HG02870 (cell line): ENCODE results near the gene GPX4.

Experiments used
- ATAC-seq: cut with Tn5 transposase; IDR thresholded peaks from one replicate; pipeline ENCODE4 v1.9.1; 2021; ENCODE audit warnings: mild to moderate bottlenecking, moderate library complexity; ENCODE audit not compliant: unreplicated experiment

The GPX4 gene

DNA sequence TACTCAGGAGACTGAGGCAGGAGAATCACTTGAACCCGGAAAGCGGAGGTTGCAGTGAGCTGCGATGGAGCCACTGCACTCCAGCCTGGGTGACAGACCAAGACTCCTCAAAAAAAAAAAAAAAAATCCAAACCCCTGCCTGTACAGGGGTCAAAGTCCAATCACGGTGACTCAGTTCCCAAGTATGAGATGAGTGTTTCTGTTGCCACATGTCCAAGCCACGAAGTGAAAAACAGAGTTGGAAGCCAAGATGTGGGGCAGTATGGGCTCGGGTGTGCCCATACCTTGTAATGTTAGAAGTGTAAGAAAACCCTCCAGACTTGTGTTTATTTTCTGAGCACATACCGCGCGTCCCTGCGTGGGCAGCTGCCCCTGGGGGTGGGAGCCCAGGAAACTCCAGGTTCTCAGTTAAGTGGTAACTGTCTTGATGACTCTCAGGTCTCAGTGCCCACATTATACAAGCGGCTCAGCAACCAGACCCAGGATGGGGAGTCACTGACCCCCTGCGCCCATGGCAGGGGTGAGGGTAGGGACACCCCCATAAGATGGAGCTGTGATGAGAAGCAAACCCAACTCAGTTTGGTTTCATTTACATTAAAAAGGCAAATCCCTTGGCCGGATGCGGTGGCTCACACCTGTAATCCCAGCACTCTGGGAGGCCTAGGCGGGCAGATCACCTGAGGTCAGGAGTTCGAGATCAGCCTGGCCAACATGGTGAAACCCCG, 1.2 kb upstream of the GPX4 start:
- ATAC-seq = no peak

DNA sequence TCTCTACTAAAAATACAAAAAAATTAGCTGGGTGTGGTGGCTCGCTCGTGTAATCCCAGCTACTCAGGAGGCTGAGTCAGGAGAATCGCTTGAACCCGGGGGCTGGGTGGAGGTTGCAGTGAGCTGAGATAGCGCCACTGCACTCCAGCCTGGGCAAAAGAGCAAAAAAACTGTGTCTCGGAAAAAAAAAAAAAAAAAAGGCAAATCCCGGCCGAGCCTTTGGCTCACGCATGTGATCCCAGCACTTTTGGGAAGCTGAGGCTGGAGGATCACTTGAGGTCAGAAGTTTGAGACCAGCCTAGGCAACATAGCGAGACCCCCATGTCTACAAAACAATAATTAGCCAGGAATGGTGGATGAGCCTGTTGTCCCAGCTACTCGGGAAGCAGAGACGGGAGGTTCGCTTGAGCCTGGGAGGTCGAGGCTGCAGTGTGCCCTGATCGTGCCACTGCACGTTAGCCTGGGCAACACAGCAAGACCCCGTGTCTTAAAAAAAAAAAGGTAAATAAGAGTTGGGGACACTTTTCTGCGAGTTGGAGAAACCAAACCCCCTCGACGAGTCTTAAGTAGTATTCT, 574 bp upstream of the GPX4 start:
- no peak for ATAC-seq

DNA sequence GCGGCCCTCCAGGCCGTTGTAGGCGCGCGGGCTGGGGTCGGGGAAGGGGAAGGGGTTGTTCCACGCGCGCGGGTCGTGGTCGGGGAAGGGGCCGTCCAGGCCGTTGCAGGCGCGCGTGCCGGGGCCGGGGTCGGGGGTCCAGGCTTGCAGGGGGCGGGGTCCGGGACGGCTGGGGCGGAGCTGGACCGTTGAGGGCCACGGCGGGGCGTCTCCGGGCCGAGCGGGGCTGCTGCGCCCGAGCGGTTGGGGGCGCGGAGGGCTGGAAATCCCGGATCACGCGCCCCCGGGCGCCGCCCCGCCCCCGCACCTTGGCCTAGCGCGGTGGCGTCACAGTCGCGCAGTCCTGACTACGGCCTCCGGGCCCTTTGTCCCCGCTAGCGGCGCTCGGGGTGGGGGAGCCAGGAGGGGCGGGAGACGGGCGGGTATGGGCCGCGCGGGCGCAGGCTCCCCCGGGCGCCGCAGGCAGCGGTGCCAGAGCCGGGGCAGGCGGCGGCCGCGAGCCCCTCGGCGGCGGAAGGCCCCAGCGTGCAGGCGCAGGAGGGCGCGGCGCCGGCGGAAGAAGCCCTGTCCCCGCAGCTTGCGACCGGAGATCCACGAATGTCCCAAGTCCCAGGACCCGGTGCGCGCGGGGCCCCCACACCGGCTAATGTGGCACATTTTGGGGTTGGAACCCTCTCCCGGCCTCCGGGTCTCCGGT, 665 bp downstream of the GPX4 start:
- ATAC-seq = peak; percentile 25

DNA sequence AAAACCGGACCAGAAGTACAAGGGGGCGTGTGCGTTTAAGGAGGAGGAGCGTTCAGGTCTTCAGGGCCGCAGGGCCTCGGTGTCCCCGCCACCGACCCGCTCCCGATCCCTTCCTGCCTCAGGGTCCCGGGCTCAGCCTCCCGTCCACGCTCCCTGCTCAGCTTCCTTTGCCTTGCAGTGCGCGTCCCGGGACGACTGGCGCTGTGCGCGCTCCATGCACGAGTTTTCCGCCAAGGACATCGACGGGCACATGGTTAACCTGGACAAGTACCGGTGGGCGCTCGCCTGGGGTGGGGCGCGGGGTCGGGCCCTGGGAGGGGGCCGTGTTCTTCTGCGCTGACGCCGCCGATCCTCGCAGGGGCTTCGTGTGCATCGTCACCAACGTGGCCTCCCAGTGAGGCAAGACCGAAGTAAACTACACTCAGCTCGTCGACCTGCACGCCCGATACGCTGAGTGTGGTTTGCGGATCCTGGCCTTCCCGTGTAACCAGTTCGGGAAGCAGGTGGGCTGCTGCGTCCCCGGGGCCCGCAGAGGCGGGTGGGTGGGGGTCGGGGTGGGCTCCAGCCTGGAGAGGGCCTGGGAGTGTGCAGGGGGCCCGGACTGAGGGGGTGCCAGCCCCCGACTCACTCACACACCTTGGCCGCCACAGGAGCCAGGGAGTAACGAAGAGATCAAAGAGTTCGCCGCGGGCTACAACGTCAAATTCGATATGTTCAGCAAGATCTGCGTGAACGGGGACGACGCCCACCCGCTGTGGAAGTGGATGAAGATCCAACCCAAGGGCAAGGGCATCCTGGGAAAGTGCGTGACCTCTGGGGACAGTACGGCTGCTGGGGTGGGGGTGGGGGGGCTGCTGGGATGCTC, 1.4 kb downstream of the GPX4 start:
- no peak for ATAC-seq

DNA sequence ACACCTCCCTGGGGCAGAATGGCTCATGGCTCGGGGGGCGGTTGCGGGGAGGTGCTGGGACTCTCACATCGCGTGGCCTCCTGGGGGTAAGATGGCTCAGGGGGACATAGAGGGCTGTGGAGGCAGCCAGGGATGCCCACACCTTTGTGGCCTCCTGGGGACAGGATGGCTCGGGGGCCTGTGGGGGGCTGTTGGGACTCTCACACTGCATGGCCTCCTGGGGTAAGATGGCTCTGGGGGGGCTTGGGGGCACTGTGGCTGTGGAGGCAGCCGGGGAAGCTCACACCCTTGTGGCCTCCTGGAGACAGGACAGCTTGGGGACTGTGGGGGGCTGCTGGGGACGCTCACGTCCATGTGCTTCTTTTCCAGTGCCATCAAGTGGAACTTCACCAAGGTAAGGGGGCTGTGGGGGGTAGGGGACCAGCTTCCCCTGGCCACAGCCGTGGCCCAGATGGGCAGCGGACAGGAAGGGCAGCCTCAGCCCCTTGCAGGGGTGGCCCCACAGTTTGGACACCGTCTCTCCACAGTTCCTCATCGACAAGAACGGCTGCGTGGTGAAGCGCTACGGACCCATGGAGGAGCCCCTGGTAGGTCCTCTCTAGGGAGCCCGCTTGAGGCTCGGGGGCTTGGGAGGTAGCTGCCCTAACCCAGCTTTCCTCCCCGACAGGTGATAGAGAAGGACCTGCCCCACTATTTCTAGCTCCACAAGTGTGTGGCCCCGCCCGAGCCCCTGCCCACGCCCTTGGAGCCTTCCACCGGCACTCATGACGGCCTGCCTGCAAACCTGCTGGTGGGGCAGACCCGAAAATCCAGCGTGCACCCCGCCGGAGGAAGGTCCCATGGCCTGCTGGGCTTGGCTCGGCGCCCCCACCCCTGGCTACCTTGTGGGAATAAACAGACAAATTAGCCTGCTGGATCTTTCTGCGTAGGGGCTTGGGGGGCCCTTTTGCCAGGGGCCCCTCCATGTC, 2.4 kb downstream of the GPX4 start:
- ATAC-seq = no peak

DNA sequence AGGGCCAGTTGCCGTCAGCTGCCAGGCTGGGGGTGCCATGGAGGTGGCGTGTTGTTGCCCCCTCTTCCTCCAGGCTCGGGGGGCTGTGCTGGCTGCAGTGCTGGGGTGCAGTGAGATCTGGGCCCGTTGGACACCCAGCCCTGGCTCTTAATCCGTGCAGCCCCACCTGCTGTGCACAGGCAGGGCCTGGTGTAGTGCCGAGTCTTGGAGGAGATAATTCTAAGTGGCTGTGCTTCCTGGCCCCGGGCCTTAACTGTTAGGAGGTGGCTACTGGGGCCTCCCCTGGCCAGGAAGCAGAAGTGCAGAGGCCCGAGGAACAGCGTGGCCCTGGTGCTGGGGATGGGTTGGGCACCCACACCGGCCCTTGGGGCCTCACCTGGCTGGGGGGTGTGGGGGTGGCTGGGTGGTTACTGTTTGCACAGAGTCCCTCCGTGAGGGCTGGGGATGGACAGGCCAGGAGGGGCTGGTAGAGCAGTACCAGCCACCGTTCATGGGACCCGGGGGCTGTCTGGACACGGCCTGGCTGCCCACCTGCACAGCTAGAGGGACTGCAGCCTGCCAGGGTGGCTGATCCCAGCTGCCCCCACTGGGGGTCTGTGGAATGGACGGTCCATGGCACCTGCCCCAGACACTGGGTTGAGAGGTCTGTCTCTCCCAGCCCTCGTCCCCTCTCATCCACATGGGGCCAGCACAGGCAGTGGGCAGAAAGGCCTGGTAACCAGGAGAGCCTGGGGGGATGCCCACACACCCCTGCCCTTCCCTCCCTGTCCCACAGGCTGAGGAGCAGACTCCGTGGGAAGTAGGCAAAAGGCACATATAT, 3.3 kb downstream of the GPX4 start:
- no peak for ATAC-seq

DNA sequence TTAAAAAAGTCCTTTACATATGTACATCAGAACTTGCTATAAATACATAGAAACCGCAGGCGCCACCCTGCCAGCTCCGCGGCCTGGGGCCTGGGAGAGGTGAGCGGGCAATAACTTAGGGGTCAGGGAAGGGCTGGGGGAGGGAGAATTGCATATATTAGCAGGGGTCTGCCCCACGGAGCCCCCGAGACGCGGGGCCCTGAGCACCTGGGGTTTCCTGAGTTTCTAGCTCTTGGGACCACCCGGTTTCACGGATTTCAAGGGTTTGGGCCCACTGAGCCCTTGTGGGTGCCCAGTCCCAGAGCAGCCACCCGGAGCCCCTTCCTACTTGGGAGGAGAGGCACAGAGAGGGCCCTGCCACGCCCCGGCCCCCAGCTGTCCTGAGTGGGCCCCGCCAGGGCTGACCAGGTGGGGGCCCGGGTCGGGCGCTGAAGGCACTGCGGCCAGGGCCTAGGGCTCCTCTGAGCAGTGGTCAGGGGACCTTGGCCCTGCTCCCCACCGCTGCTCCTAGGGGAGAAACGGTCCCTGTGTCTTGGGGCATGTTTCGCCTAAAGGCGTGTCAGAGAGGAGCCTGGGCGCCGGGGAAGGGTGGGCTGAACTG, 4.0 kb downstream of the GPX4 start:
- ATAC-seq = no peak

DNA sequence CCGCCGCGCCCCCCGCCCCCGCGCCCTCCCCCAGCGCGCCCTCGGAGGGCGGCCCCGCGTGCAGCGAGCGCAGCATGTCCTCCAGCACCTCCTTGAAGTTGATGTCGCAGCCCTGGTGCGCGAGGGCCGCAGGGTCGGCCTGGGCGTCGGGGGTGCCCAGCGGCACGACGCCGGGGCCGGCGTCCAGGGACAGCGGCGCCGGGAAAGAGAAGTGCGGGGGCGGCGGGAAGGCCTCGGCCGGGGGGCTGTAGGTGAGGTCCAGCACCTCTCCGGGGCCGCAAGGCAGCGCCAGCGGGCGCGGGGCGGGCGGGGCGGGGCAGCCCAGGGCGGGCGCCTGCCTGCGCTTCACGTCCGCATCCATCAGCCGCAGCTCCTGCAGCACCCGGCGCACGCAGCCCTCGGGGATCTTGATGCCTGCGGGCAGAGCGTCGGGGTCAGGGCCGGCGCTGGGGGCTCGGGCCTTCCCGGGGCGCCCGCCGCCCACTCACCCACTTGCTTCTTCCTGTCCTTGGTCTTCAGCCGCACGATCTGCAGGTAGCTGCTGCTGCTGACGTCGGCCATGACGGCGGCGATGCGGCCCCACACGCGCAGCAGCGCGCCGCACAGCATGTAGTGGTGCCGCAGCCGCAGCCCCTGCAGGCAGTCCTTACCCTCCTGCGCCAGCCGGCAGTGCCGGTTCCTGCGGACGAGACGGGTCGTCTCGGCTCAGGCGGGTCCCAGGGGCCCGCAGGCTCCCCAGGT, 4.7 kb downstream of the GPX4 start:
- no peak for ATAC-seq

DNA sequence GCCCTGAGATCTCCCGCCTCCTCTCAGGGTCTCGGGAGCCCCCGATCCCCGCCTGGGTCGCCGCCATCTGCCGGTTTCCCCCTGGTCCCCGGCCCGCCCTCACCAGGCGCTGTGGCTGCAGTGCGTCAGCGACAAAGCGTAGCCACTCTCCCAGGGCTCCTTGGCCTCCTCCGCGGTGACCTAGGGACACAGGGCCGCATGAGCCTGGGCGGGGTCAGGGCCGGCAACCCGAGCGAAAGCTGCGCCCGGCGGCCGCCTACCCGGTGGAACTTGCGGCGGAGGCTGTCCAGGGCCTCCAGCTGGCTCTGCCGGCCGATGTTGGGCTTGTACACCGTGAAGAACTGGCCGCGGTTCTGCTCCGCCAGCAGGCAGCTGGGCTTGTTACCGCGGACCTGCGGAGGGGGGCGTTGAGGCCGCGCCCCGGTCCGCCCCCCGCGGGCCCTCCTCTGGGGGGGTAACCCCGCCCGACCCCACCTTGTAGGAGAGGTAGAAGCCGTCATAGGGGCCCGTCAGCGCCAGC, 5.3 kb downstream of the GPX4 start:
- ATAC-seq = no peak

DNA sequence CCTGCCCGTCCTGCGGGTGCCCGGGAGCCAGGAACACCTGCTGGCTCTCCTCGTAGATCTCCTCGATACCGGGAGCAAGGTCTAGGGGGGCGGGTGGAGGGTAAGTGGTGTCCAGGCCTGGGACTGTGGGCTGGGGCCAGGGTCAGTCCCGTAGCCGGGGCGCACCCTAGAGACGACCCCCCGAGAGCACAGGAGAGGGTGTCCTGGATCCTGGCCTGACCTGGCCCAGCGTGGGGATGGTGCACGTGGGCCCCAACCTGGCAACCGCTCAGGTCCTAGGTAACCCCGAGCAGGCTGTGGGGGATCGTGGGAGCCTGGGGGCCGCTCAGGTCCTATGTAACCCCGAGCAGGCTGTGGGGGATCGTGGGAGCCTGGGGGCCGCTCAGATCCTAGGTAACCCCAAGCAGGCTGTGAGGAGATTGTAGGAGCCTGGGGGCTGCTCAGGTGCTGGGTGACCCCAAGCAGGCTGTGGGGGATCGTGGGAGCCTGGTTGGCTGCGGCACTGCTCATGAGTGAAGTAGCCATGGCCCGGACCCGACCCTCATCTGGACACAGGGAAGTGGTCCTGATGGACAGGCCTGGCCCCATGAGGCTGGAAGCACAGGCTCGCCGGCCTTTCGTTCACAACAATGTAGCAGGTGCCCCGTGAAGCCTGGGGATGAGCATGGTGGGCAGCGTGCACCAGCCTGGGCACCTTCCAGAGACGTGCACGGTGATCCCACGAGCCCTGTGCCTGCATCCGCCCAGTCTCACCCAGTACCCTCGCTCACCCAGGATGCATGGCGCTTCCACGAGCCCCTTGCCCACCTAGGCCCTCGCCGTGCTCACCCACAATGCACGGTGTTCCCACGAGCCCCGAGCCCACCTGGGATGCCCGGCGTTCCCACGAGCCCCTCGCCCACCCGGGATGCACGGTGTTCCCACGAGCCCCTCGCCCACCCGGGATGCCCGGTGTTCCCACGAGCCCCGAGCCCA, 6.2 kb downstream of the GPX4 start:
- no peak for ATAC-seq

DNA sequence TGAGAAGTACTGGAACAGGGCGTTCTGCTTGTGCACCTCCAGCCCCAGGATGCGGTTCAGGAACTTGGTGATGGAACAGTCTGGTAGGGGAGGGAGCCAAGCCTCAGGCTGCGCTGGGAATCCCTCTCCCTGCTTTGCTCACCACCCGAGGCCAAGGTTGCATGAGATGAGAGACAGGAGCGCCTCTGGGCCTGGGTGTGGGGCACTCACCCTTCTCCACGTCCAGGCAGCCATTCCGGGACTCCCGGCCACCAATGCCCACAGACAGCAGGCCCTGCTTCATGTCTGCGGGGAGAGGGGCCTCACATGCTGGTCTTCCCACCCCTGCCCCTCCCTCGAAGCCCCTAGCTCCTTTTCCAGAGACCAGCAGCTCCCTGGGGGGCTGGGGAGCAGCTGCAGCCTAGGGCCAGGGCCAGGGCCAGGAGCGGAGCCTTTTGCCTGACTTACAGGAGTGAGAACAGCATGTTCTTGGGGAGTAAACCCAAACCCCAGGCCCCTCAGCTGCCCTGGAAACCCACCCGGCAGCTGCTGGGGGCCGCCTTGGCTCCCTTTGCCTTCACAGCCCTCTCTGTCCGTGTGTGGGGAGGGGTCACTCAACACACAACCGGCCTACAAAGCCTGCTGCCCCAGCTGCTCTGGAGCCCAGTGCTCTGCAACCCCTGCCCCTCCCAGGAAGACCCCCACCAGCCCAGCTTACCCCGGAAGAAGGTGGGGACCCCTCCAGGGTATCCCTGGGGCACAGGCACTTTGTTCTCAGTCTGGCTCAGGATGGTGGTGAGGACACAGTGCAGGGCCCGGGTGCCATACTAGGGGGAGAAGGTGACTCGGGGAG, 7.2 kb downstream of the GPX4 start:
- ATAC-seq = no peak

DNA sequence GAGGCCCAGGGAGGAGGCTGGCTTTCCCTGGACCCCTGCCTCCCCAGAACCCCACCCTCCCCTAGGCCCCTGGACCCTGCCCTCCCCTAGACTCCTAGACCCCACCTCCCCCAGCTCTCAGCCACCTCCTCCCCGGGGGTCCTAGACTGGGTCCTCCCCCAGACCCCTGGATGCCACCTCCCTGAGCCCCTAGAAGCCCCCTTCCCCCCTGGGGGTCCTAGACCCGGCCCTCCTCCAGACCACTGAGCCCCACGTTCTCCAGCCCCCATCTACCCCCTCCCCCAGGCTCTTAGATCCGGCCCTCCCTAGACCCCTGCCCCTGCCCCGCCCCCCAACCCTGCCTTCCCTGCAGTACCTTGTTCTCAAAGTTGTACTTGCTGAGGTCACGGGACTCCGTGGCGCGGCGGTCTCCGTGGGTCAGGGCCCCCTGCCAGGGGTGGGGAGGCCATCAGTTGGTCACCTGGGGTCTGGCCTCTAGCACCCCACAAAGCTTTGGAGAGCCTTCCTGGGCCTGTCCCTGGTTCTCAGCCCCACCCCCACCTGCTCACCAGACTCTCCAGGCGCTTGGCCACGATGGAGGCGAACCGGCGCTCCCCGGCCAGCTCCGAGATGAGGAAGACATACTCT, 8.0 kb downstream of the GPX4 start:
- ATAC-seq = no peak

DNA sequence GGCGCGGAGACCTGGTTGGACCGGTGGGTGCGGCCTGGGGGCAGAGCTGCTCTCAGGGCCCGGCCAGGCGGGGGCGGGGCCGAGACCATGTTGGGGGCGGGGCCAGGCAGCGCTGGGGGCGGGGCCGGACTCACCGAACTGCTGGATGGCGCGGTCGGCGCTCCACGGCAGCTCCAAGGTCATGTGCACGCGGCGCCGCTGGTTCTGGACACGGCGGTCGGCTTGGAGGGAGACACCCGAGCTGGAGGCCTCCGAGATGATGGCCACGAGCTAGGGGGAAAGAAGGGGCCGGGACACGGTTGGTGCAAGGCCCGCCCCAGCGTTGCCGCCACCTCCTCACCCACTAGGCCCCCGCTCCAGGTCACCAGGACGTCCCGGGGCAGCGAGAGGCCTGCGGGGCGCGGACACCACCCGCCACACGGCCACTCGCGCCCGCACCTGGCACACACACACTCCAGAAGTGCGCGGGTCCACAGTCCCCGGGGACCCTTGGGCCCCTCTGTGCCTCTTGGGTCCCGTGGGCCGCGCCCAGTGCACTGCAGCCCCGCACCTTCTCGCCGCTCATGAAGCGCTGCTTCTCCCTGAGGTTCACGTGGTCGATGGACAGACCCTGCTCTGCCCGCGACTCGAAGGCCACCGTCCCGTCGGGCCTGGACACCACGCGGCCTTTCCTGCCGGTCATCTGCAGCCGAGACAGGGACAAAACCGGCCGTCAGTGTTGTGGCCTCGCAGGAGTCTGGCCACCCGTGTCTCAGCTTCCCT, 8.7 kb downstream of the GPX4 start:
- ATAC-seq = no peak

DNA sequence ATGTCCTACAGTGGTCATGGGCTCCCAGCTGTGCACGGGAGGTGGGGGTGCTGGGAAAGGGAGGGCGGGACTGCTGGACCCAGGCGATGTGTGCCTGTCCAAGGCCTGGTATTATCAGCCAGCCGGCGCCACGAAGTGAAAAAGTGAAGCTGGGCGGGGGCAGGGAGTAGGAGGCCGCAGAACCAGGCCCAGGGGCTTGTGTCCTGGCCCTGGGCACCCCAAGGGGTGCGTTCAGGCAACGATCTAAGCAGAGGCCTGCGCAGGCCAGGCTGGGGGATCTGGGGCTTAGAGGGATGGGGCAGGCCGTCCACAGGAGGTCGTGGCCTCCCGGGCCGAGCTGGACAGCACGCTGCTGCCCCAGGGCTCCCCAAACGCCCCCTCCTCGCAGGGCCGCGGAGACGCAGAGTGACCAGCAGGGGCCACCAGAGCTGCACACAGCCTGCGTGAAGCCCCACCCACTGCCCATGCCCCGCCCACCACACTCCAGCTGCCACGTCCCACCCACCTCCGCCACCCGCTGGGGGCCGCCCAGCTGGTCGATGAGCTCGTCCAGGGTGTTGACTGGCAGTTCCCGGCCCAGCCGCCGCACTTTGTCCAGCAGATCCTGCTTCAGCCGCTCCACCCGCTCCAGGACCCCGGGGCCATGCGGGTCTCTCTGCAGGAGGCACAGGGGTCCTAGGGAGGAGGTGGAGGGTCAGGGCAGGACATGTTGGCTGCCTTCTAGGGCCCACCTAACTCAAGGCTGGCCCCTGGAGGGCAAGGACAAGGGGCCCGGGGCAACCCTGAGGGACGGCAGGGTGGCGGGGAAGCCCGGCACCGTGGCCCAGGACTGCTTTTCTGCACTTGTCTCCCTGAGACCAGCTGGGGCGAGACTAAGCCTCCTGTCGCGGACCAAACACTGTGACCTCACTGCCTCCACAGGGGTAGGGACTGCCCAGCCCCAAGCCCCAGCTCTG, 9.5 kb downstream of the GPX4 start:
- ATAC-seq = no peak
